ENCODE data around the gene VPS37B.

VPS37B gene

GRCh38 chr12:122848471-122849351, 47.2 kb downstream of the VPS37B start:
- ChIA-PET POLR2A (no interaction called here), CTCF (interaction anchor here (0.6 to 2.9 kb wide), 3 partner anchors 11 to 211 kb away, joined by 3 to 22 read pairs (median 4); no protein-coding TSS in a partner anchor)
- no peak for TF ChIP-seq CTCF (IDR thresholded peaks at IDR 0.05; ENCODE audit: insufficient read depth, low read length, missing control alignments)
- H3K4me3 ChIP-seq (ENCODE audit: low read depth, low read length), result no peak overlapping the region
- DNase-seq (ENCODE audit: low read depth, low spot score), result no peak

GRCh38 chr12:122847921-122848421, 48.0 kb downstream of the VPS37B start:
- H3K4me3 ChIP-seq (ENCODE audit: low read depth, low read length), result no peak overlapping the region
- CTCF ChIA-PET, result interaction anchor here (0.6 to 2.9 kb wide), 3 partner anchors 12 to 211 kb away, joined by 3 to 22 read pairs (median 4); no protein-coding TSS in a partner anchor
- no peak for DNase-seq (ENCODE audit: low read depth, low spot score)
- POLR2A ChIA-PET, result no interaction called here
- no peak for TF ChIP-seq CTCF (IDR thresholded peaks at IDR 0.05; ENCODE audit: insufficient read depth, low read length, missing control alignments)

- no peak for TF ChIP-seq CTCF (IDR thresholded peaks at IDR 0.05; ENCODE audit: insufficient read depth, low read length, missing control alignments)
- H3K4me3 ChIP-seq (ENCODE audit: low read depth, low read length), result no peak overlapping the region
- ChIA-PET POLR2A (no interaction called here), CTCF (interaction anchor here (0.9 to 2.9 kb wide), 2 partner anchors 13 to 209 kb away, joined by 4 to 22 read pairs; no protein-coding TSS in a partner anchor)
- no peak for DNase-seq (ENCODE audit: low read depth, low spot score)
Observed at GRCh38 chr12:122847516-122847836, 48.4 kb downstream of the VPS37B start.

GRCh38 chr12:122846622-122847515, 49.1 kb downstream of the VPS37B start:
- H3K4me3 ChIP-seq (ENCODE audit: low read depth, low read length), result no peak overlapping the region
- no peak for TF ChIP-seq CTCF (IDR thresholded peaks at IDR 0.05; ENCODE audit: insufficient read depth, low read length, missing control alignments)
- ChIA-PET CTCF (interaction anchor here (0.9 to 2.9 kb wide), 5 partner anchors 11 to 44 kb away, joined by 3 to 22 read pairs (median 3); no protein-coding TSS in a partner anchor), POLR2A (interaction anchor here (1.0 kb wide), 1 partner anchor 9 kb away, joined by 3 read pairs; no protein-coding TSS in a partner anchor)
- no peak for DNase-seq (ENCODE audit: low read depth, low spot score)

- POLR2A ChIA-PET, result interaction anchor here (1.0 kb wide), 1 partner anchor 10 kb away, joined by 3 read pairs; no protein-coding TSS in a partner anchor
Observed at GRCh38 chr12:122845865-122846621, 49.9 kb downstream of the VPS37B start.

More at GRCh38 chr12:122845865-122846621, 49.9 kb downstream of the VPS37B start:
- CTCF ChIA-PET, result interaction anchor here (0.9 to 1.5 kb wide), 4 partner anchors 10 to 43 kb away, joined by 3 to 4 read pairs (median 3); no protein-coding TSS in a partner anchor
- no peak overlapping the region for H3K4me3 ChIP-seq (ENCODE audit: low read depth, low read length)
- TF ChIP-seq CTCF (IDR thresholded peaks at IDR 0.05; ENCODE audit: insufficient read depth, low read length, missing control alignments), result no peak
- no peak for DNase-seq (ENCODE audit: low read depth, low spot score)

Measured in AG04449 (cell line).